Mucosa of descending colon (tissue), 3 donors: ENCODE results near the gene ATP9B. TPM values are rescaled to one million over a fixed set of nuclear protein-coding genes. Genes with fewer than 3 reads are reported as not detected.
A peak's percentile ranks its signal among the peaks of the same experiment; 100 is the strongest.

Source experiments
- ATAC-seq: fragments of 200-7000 bp; cut with Tn5 transposase; one replicate; pipeline ENCODE4 v1.9.1; 2020; ENCODE audit warnings: mild to moderate bottlenecking, moderate library complexity
- DNase-seq, 3 donors: peaks; one replicate each; pipeline ENCODE4 v3.0.0-alpha.2; 2020
- H3K36me3 ChIP-seq: fragments of 200-600 bp; one replicate; pipeline ENCODE4 v1.8.0; 2021; ENCODE audit warnings: low read depth, mild to moderate bottlenecking
- H3K4me1 ChIP-seq: fragments of 200-600 bp; one replicate; pipeline ENCODE4 v1.8.0; 2021; ENCODE audit warnings: low read depth, mild to moderate bottlenecking
- H3K4me3 ChIP-seq: fragments of 200-600 bp; one replicate; pipeline ENCODE4 v1.8.0; 2021; ENCODE audit warnings: mild to moderate bottlenecking
- H3K9me3 ChIP-seq: fragments of 200-600 bp; one replicate; pipeline ENCODE4 v1.8.0; 2021; ENCODE audit warnings: mild to moderate bottlenecking
- intact Hi-C, 2 donors: fragments of 100-400 bp; cut with DNase I in 1 of 2; cut with micrococcal nuclease in 1 of 2; formaldehyde crosslinking; loops; one replicate each; pipeline versions ENCODE4 v1.11.0 to v1.11.1; 2022; cut with DNase I, micrococcal nuclease
- total RNA-seq, 3 donors: library from RNA; stranded (reverse); fragmentation: NEBNext Ultra II Directional in 2 of 3; extraction: Animal tissue kit (Norgen Biotek cat#: 25700) in 2 of 3; gene quantifications; one replicate each; pipeline versions ENCODE4 v1.2.1 to v1.2.4, GENCODE V29; 2021 to 2023
- TF ChIP-seq, protein P1 (sequence below): fragments of 200-600 bp; IDR thresholded peaks from one replicate; pipeline ENCODE4 v1.8.0; 2022; ENCODE audit warnings: antibody characterized with exemption, mild to moderate bottlenecking
- donor health status: DM: no; HTN: no; CAD: no; lungs with moderate emphysema.
- donor health status: DM: no; HTN: no; CAD: no.
- donor health status: DM: no; HTN: yes; CAD: no.

Gene ATP9B
- total RNA-seq, 3 donors from 2014 or later, result 25.8 to 37.1 (median 34.1) TPM

DNA sequence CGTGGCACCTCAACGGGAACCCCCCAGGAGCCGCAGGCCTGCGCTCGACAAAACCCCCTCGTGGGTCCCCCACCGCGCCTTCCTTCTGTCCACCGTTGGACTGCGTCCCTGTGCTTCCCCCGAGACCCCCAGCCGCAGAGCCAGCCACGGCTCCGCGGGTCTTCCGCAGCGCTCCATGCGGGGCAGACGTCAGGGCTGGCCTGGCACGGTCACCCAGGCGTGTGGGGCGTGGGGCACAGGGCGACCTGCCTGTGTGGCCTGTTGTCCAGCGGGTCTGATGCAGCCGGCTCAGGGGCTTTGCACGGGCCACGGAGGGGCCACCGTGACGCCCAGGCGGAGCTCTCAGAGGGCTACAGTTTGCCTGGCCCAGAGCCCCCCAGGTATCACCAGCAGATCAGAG, 337.5 kb downstream of the ATP9B start:
- TF ChIP-seq, protein P1, sequence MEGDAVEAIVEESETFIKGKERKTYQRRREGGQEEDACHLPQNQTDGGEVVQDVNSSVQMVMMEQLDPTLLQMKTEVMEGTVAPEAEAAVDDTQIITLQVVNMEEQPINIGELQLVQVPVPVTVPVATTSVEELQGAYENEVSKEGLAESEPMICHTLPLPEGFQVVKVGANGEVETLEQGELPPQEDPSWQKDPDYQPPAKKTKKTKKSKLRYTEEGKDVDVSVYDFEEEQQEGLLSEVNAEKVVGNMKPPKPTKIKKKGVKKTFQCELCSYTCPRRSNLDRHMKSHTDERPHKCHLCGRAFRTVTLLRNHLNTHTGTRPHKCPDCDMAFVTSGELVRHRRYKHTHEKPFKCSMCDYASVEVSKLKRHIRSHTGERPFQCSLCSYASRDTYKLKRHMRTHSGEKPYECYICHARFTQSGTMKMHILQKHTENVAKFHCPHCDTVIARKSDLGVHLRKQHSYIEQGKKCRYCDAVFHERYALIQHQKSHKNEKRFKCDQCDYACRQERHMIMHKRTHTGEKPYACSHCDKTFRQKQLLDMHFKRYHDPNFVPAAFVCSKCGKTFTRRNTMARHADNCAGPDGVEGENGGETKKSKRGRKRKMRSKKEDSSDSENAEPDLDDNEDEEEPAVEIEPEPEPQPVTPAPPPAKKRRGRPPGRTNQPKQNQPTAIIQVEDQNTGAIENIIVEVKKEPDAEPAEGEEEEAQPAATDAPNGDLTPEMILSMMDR, result no peak
- ATAC-seq, result no peak
- intact Hi-C loops, result no loop called here
- DNase-seq, result peak in 2 of 3 donors; percentile 21 to 60
- H3K36me3 ChIP-seq, result no peaks in the 10 kb centered on the region
- H3K4me1 ChIP-seq, result peaks cover 10% of the 10 kb centered on the region
- H3K9me3 ChIP-seq, result no peaks in the 10 kb centered on the region
- H3K4me3 ChIP-seq, result no peak overlapping the region

DNA sequence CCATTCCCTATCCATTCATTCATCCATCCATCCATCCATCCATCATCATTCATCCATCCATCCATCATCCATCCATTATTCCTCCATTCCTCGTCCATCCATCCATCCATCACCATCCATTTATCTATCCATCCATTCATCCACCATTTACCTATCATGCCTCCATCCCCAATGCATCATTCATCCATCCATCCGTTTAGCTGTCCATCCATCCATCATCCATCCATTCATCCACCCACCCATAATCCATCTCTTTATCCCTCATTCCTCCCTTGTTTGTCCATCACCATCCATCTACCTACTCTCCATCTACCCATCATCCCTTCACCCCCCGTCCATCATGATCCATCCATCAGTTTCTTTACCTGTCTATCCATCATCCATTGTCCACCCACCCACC, 340.1 kb downstream of the ATP9B start:
- intact Hi-C loops, result no loop called here
- no peaks in the 10 kb centered on the region for H3K36me3 ChIP-seq
- no peak for DNase-seq
- H3K4me3 ChIP-seq, result no peak overlapping the region
- ATAC-seq, result no peak
- TF ChIP-seq, protein P1, result no peak
- no peaks in the 10 kb centered on the region for H3K9me3 ChIP-seq
- H3K4me1 ChIP-seq, result peaks cover 7% of the 10 kb centered on the region

DNA sequence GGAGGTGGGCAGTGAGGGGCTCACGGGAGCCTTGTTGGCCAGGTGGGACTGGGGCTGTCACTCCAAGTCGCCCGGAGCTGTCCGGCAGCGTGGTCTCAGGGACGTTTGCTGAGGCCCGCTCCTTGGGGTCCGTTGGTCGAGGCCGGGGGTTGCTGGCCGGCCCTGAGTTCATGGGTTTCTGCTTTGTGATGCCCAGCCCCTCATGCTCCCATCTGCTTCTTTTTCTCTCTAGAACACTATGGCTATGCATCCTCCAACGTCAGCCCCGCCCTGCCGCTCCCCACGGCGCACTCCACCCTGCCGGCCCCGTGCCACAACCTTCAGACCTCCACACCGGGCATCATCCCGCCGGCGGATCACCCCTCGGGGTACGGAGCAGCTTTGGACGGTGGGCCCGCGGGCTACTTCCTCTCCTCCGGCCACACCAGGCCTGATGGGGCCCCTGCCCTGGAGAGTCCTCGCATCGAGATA, 341.0 kb downstream of the ATP9B start:
- intact Hi-C loops, result no loop called here
- Histone ChIP-seq H3K4me1 (peaks cover 3% of the 10 kb centered on the region), H3K4me3 (no peak overlapping the region), H3K36me3 (no peaks in the 10 kb centered on the region), H3K9me3 (no peaks in the 10 kb centered on the region)
- TF ChIP-seq, protein P1, result no peak
- ATAC-seq (no peak), DNase-seq (peak in 2 of 3 donors; percentile 17 to 46)

DNA sequence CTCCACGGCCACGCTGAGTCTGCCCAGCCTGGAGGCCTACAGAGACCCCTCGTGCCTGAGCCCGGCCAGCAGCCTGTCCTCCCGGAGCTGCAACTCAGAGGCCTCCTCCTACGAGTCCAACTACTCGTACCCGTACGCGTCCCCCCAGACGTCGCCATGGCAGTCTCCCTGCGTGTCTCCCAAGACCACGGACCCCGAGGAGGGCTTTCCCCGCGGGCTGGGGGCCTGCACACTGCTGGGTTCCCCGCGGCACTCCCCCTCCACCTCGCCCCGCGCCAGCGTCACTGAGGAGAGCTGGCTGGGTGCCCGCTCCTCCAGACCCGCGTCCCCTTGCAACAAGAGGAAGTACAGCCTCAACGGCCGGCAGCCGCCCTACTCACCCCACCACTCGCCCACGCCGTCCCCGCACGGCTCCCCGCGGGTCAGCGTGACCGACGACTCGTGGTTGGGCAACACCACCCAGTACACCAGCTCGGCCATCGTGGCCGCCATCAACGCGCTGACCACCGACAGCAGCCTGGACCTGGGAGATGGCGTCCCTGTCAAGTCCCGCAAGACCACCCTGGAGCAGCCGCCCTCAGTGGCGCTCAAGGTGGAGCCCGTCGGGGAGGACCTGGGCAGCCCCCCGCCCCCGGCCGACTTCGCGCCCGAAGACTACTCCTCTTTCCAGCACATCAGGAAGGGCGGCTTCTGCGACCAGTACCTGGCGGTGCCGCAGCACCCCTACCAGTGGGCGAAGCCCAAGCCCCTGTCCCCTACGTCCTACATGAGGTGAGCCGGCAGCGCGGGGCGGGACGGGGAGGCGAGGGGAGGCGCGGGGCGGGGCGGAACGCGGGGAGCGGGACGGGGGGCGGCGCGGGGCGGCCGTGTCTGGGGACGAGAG, 341.8 kb downstream of the ATP9B start:
- ATAC-seq, result no peak
- TF ChIP-seq, protein P1, result no peak

DNA sequence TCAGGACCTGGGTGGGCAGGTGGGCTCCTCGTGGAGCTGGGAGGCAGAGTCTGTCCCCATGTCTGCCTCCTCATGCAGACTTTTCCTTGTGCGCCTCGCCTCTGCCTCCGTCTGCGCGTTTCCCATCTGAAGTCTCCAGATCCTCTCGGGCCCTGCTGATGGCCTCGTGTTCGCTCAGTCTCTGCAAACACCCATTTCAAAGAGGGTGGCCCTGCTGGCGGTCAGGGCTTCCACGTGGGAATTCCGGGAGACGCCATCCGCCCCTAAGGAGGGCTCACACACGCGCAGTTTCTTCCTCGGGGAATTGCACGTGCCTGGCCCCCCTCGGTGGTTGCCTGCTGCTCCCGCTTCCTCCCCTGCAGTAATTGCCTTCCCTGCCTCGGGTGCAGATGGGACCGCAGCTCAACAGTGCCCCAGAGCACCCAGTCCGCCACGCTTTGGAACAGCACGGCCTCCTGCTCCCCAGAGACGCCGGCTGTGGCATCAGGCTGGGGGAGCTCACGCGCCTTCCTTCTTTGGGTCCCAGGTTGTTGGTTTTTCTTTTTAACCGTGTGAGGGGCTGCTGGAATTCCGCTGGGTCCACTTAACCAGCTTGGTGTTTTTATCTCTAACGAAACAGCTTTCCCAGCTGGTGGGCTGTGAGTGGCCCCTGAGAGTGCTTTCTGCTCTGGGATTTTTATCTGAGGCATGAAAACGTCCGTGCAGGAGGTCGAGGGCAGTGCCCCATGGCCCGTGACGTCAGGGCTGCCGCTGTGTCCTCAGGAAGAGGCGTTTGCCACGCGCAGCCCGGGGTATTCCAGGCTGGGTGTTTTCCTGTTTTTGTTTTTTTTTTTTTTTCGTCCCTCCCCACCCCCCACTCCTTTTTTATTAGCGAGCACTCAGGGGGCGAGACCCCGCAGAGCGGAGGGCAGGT, 342.7 kb downstream of the ATP9B start:
- TF ChIP-seq, protein P1, result no peak
- no peaks in the 10 kb centered on the region for H3K36me3 ChIP-seq
- peak in 2 of 3 donors; percentile 16 to 45 for DNase-seq
- H3K4me3 ChIP-seq, result no peak overlapping the region
- no peak for ATAC-seq
- no peaks in the 10 kb centered on the region for H3K4me1 ChIP-seq
- intact Hi-C loops, result no loop called here
- H3K9me3 ChIP-seq, result no peaks in the 10 kb centered on the region

More for the DNA sequence above, 341.8 kb downstream of the ATP9B start:
- intact Hi-C loops, result no loop called here
- Histone ChIP-seq H3K4me1 (no peaks in the 10 kb centered on the region), H3K36me3 (no peaks in the 10 kb centered on the region), H3K9me3 (no peaks in the 10 kb centered on the region), H3K4me3 (no peak overlapping the region)
- DNase-seq, result peak in 2 of 3 donors; percentile 23 to 59
